Measurements from ENCODE around the gene PHF2.

DNA sequence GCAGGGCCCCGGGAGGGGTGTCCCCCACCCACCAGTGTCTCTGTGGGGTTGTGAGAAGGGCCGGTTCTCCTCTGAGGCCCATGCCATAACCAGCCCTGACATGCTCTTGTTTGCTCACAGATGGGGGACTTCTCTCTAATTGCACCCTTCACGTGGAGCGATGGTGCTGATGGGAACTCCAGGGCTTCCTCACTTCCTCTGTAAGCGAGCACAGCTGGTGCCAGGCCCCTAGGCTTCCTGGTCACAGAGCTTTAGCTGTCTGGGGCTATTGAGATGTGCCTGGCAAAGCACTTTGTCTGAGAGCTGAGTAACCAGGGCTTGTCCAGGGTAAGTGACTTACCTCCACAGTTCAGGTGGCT is 36.4 kb downstream of the PHF2 start:
- TF ChIP-seq, protein P1, sequence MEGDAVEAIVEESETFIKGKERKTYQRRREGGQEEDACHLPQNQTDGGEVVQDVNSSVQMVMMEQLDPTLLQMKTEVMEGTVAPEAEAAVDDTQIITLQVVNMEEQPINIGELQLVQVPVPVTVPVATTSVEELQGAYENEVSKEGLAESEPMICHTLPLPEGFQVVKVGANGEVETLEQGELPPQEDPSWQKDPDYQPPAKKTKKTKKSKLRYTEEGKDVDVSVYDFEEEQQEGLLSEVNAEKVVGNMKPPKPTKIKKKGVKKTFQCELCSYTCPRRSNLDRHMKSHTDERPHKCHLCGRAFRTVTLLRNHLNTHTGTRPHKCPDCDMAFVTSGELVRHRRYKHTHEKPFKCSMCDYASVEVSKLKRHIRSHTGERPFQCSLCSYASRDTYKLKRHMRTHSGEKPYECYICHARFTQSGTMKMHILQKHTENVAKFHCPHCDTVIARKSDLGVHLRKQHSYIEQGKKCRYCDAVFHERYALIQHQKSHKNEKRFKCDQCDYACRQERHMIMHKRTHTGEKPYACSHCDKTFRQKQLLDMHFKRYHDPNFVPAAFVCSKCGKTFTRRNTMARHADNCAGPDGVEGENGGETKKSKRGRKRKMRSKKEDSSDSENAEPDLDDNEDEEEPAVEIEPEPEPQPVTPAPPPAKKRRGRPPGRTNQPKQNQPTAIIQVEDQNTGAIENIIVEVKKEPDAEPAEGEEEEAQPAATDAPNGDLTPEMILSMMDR (IDR thresholded peaks at IDR 0.05; ENCODE audit: insufficient read depth, low read length), result no peak
- TF ChIP-seq POLR2AphosphoS5 (IDR thresholded peaks at IDR 0.05; ENCODE audit: low read depth) (no peak), SPI1 (IDR thresholded peaks at IDR 0.05; ENCODE audit: borderline replicate concordance, low read depth) (peak; percentile 61; the same call in 1 of the 2 replicates), GABPA (IDR thresholded peaks at IDR 0.05; ENCODE audit: low read depth) (no peak)
- TF ChIP-seq, protein P2, sequence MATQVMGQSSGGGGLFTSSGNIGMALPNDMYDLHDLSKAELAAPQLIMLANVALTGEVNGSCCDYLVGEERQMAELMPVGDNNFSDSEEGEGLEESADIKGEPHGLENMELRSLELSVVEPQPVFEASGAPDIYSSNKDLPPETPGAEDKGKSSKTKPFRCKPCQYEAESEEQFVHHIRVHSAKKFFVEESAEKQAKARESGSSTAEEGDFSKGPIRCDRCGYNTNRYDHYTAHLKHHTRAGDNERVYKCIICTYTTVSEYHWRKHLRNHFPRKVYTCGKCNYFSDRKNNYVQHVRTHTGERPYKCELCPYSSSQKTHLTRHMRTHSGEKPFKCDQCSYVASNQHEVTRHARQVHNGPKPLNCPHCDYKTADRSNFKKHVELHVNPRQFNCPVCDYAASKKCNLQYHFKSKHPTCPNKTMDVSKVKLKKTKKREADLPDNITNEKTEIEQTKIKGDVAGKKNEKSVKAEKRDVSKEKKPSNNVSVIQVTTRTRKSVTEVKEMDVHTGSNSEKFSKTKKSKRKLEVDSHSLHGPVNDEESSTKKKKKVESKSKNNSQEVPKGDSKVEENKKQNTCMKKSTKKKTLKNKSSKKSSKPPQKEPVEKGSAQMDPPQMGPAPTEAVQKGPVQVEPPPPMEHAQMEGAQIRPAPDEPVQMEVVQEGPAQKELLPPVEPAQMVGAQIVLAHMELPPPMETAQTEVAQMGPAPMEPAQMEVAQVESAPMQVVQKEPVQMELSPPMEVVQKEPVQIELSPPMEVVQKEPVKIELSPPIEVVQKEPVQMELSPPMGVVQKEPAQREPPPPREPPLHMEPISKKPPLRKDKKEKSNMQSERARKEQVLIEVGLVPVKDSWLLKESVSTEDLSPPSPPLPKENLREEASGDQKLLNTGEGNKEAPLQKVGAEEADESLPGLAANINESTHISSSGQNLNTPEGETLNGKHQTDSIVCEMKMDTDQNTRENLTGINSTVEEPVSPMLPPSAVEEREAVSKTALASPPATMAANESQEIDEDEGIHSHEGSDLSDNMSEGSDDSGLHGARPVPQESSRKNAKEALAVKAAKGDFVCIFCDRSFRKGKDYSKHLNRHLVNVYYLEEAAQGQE (IDR thresholded peaks at IDR 0.05; ENCODE audit: insufficient replicate concordance, low read depth), result no peak
